ENCODE measurements around the gene NLRP2B.

GRCh38 chrX:57677132-57677858 lies 2.8 kb downstream of the NLRP2B start:
- no peak for TF ChIP-seq CTCF (IDR thresholded peaks at IDR 0.05)
- TF ChIP-seq ZFX (IDR thresholded peaks at IDR 0.05; ENCODE audit: borderline replicate concordance): no peak

All from 22Rv1 (cell line).